GM19452 (cell line): ENCODE measurements around the gene CADPS2.
"Not testable (repeated sequence)": the region's sequence is repeated elsewhere in the genome, so short reads cannot be mapped to it uniquely, and the experiment has no call there.

Source experiments
- ATAC-seq: cut with Tn5 transposase; IDR thresholded peaks from one replicate; pipeline ENCODE4 v1.9.1; 2021; ENCODE audit not compliant: unreplicated experiment

CADPS2 gene

DNA sequence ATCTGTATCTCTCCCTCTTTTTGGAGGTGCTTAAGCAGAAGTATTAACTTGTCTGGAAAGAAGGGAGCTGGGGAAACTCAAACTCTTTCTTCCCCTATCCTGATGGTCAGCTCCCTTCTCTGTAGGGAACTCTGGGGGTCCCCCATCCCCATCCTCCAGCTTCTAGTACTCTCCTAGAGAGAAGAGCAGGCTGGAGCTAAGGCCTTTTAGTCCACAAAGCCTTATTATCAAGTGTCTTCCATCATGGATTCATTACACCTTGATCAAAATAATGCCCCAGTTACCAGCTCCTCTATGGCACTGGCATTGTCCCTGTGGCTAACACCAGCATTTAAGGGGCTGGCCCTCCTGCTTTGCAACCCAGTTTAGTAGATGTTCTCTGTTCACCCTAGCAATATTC lies 35.7 kb downstream of the CADPS2 start:
- no peak for ATAC-seq

GRCh38 chr7:122849957-122850328 lies 36.3 kb downstream of the CADPS2 start:
- no peak for ATAC-seq

DNA sequence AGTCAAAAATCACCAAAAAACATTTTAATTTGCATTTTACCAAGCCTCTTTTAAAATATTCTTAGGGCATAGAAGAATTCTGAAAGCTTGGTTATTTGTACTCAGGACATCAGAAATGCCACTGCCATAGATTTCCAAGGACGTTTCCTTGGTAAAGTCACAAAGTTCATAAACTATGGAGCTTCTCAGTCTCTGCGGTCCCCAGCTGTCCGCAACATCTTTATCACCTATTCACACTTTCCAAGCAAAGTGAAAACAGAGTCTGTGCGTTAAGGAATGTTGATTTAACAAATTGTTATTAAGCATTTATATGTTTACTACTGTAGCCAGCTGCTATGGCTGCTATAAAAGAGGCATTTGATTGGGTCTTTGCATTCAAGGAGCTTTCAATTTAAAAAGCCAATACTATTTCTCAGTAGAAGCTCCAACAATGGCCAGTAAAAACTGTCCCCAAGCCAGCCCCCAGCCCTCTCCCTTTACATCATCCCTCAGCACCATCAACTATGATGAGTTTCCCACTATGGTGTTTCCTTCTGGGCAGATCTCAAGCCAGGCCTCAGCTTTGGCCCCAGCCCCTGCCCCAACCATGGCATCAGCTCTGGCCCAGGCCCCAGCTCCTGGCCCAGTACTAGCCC lies 36.8 kb downstream of the CADPS2 start:
- ATAC-seq: no peak

DNA sequence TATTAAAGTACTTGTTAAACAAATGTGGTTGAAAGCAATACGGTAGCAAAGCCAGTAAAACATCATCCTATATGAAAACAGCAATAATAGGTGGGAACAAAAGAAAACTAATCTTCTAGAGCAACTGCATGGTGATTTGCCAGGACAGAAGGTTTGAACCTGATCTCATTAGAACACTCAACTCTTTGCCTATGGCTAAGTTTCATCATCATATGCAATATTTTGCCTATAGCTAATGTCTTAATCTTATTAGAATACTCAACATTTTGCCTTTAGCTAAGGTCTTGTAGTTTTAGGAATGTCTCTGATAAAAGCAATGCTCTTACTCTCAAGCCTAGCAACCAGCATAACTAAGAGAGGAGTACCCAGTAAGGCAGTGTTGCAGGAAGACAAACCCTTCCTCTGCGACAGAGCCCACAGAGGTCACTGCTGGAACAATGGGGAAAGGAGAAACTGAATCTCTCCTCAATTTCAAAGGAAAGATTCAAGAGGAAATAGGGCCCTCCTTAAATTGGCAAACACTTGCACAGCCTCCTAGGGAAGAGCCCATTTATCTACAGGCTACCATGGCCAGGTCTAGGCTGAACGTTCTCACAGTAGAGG lies 38.3 kb downstream of the CADPS2 start:
- ATAC-seq: no peak

GRCh38 chr7:122846591-122846990 lies 39.7 kb downstream of the CADPS2 start:
- ATAC-seq: no peak

DNA sequence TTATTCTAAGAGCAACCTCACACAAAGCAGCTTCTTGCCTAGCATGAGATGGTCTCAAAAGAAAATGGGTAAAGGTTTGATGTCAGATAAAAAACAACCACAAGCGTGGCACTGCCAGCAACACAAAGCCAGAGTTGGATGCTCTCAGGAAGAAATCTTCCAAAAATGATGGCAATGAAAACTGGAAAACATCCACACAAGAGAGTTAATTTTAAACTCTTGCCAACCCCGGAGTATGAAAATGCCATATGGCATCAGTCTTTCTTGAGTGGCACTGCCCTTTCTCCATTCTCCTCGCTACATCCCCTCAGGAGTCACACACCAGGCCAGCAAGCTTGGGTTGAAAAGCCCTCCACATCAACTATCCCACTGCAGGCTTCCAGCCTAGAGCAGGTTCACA lies 41.0 kb downstream of the CADPS2 start:
- ATAC-seq: no peak

DNA sequence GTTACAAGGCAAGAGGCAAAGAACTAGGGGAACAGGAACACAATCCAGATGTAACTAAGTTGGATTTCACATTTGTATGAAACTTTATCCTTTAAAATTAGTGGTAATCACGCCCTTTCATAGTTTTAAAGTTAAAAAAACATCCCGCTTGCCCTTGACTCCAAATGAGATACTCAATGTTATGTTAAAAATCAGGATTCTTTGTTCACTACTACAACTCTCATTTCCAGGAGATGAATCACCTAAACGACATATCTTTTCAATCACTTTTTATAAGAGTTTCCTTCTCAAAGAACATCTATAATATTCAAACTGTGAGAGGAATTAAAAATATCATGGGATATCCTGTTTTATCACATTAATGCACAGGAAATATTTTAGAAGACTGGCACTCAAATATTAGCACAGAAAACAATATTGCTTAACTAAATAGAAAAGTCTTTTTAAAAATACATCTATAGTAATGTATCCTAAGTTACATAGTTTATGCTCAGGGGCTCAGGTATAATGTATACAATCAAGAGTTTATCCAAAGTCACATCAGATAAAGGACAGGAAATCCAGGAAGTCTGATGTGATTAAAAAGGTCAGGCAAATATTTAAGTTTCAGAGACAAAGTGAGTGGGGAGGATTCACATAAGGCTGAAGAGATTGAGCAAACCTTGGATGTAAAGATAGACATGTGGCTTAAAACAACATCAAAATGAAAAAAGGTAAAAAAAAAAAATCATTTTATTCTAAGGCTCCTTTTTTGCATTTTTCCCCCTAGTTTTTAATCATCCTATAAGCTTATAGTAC lies 41.9 kb downstream of the CADPS2 start:
- ATAC-seq: no peak

DNA sequence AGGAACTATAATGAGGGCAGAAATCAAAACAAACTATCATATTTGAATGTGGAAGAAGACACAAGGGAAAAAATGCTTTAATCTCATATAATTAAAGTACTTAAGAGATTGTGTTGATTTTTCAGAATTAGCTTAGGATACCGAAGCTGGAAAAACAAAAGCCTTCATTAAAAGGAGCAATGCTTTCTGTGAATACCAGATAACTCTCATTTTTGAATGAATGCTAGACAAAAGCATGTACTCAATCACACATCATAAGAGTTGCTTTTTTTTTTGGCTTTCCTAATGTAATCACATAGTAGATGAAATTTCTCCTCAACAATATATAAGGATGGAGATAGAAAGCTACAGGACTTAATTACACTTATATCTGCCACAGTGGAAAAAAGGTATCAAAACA lies 43.3 kb downstream of the CADPS2 start:
- ATAC-seq: no peak

DNA sequence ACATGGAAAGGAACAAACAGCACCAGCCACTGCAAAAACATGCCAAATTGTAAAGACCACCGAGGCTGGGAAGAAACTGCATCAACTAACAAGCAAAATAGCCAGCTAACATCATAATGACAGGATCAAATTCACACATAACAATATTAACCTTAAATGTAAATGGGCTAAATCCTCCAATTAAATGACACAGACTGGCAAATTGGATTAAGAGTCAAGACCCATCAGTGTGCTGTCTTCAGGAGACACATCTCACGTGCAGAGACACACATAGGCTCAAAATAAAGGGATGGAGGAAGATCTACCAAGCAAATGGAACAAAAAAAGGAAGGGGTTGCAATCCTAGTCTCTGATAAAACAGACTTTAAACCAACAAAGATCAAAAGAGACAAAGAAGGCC lies 50.0 kb downstream of the CADPS2 start:
- ATAC-seq: not testable (repeated sequence)

GRCh38 chr7:122834571-122834942 lies 51.7 kb downstream of the CADPS2 start:
- not testable (repeated sequence) for ATAC-seq

- ATAC-seq: no peak
Observed at GRCh38 chr7:122833888-122834570, 52.2 kb downstream of the CADPS2 start.

DNA sequence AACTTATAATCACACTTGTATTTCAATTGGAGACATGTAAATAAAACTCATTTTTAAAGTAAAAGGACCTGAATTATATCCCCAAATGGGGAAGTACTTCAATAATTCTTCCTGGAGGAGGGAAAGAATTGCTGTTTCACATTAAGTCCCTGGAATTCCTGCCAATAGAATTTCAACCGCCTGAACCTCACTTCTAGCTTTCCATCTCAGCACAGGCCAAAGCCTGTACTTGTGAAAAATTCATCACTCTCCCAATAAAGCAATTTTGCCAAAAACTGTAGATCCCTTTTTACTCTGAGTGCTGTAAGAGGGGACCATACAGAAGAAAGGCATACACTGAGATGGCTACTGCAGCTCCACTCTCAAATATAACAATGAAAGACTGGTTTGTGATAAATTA lies 54.8 kb downstream of the CADPS2 start:
- ATAC-seq: no peak

- ATAC-seq: no peak
Observed at GRCh38 chr7:122829962-122830361, 56.3 kb downstream of the CADPS2 start.

- no peak for ATAC-seq
Observed at GRCh38 chr7:122827763-122828162, 58.5 kb downstream of the CADPS2 start.

- ATAC-seq: no peak
Observed at GRCh38 chr7:122813845-122814244, 72.4 kb downstream of the CADPS2 start.

DNA sequence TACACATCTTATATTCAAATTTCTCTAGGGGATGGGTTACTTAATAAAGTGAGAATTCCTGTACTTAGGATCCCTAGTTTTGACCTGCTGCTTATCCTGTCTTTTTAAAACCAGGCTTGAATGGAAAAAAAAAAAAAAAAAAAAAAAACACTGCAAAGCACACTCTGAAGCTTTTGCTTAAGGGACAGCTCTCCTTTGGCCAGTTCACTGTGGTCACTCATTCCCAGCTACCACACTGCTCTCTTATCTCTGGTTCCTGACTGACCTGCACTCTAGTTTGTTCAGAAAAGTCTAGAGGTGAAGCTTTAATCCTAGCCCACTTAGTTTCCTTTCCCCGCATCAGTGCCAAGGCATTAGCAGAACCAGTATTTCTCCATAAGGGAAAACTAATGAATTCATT lies 82.4 kb downstream of the CADPS2 start:
- ATAC-seq: no peak

DNA sequence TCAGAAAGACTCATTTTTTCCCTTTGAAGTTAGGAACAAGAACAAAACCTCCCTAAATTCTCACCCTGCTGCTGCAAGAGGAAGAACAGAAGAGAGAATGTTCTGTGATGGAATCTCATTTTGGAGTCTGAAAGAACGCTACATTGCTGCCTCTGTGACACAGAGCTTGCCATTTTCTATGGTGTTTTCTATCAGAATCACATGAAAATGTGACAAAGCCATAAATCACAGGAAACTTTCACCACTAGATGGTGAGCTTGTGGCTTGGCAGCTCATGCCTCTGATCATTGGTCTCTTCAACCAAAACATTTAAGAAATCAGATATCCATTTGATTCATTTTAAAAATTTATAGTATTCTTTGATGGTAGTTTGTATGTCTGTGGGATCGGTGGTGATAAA lies 82.9 kb downstream of the CADPS2 start:
- ATAC-seq: no peak

- no peak for ATAC-seq
Observed at GRCh38 chr7:122802301-122802751, 83.9 kb downstream of the CADPS2 start.

GRCh38 chr7:122791959-122792545 lies 94.2 kb downstream of the CADPS2 start:
- ATAC-seq: no peak

GRCh38 chr7:122790591-122790990 lies 95.7 kb downstream of the CADPS2 start:
- no peak for ATAC-seq

GRCh38 chr7:122790132-122790531 lies 96.1 kb downstream of the CADPS2 start:
- ATAC-seq: no peak
